ENCODE data around the gene PPFIA3. TPM values are rescaled to one million over a fixed set of nuclear protein-coding genes. Genes with fewer than 3 reads are reported as not detected.
"Not testable (repeated sequence)": the region's sequence is repeated elsewhere in the genome, so short reads cannot be mapped to it uniquely, and the experiment has no call there.

Gene PPFIA3
- total RNA-seq, 1 donor from 2014 or later = 3.1 TPM

GRCh38 chr19:49173198-49173597 lies 53.9 kb downstream of the PPFIA3 start:
- no peak for DNase-seq (ENCODE audit: low spot score)

GRCh38 chr19:49180659-49181058 lies 61.3 kb downstream of the PPFIA3 start:
- no peak for DNase-seq (ENCODE audit: low spot score)

- not testable (repeated sequence) for DNase-seq (ENCODE audit: low spot score)
Measured at GRCh38 chr19:49182010-49182847, 62.9 kb downstream of the PPFIA3 start.

- DNase-seq (ENCODE audit: low spot score) = no peak
Measured at GRCh38 chr19:49182848-49183375, 63.6 kb downstream of the PPFIA3 start.

- no peak for DNase-seq (ENCODE audit: low spot score)
Measured at GRCh38 chr19:49186108-49186507, 66.8 kb downstream of the PPFIA3 start.

- DNase-seq (ENCODE audit: low spot score) = no peak
Measured at GRCh38 chr19:49188626-49189200, 69.4 kb downstream of the PPFIA3 start.

GRCh38 chr19:49189259-49189658 lies 69.9 kb downstream of the PPFIA3 start:
- DNase-seq (ENCODE audit: low spot score) = no peak

- no peak for DNase-seq (ENCODE audit: low spot score)
Measured at GRCh38 chr19:49190781-49191180, 71.4 kb downstream of the PPFIA3 start.

GRCh38 chr19:49193822-49194394 lies 74.6 kb downstream of the PPFIA3 start:
- DNase-seq (ENCODE audit: low spot score) = no peak

- DNase-seq (ENCODE audit: low spot score) = no peak
Measured at GRCh38 chr19:49194408-49194807, 75.1 kb downstream of the PPFIA3 start.

- no peak for DNase-seq (ENCODE audit: low spot score)
Measured at GRCh38 chr19:49196527-49197240, 77.3 kb downstream of the PPFIA3 start.

GRCh38 chr19:49200238-49200862 lies 81.0 kb downstream of the PPFIA3 start:
- DNase-seq (ENCODE audit: low spot score) = no peak

Other genes with a start within 250 kb of the PPFIA3 start
- gene PPP1R15A, start 247.1 kb upstream of the PPFIA3 start, total RNA-seq = 152 TPM
- gene TULP2, start 220.8 kb upstream of the PPFIA3 start, total RNA-seq = not detected
- gene NUCB1, start 219.2 kb upstream of the PPFIA3 start, total RNA-seq = 304 TPM
- 0.61 TPM for gene DHDH, start 185.8 kb upstream of the PPFIA3 start, total RNA-seq
- 71.8 TPM for gene BAX, start 164.7 kb upstream of the PPFIA3 start, total RNA-seq
- 9,334 TPM for gene FTL, start 154.2 kb upstream of the PPFIA3 start, total RNA-seq
- gene GYS1, start 126.2 kb upstream of the PPFIA3 start, total RNA-seq = 82.0 TPM
- 40.0 TPM for gene RUVBL2, start 125.7 kb upstream of the PPFIA3 start, total RNA-seq
- gene LHB, start 102.5 kb upstream of the PPFIA3 start, total RNA-seq = not detected
- not detected for gene CGB3, start 95.2 kb upstream of the PPFIA3 start, total RNA-seq
- not detected for gene CGB2, start 87.7 kb upstream of the PPFIA3 start, total RNA-seq
- not detected for gene CGB1, start 82.6 kb upstream of the PPFIA3 start, total RNA-seq
- gene CGB5, start 75.7 kb upstream of the PPFIA3 start, total RNA-seq = not detected
- not detected for gene CGB8, start 70.4 kb upstream of the PPFIA3 start, total RNA-seq
- not detected for gene CGB7, start 61.8 kb upstream of the PPFIA3 start, total RNA-seq
- not detected for gene NTF4, start 54.7 kb upstream of the PPFIA3 start, total RNA-seq
- gene KCNA7, start 46.8 kb upstream of the PPFIA3 start, total RNA-seq = not detected
- 148 TPM for gene SNRNP70, start 34.1 kb upstream of the PPFIA3 start, total RNA-seq
- 4.2 TPM for gene LIN7B, start 5.2 kb upstream of the PPFIA3 start, total RNA-seq
- gene C19orf73, start 401 bp upstream of the PPFIA3 start, total RNA-seq = not detected
- gene HRC, start 35.9 kb downstream of the PPFIA3 start, total RNA-seq = 1.3 TPM
- gene TRPM4, start 38.2 kb downstream of the PPFIA3 start, total RNA-seq = 17.0 TPM
- 3.1 TPM for gene SLC6A16, start 205.6 kb downstream of the PPFIA3 start, total RNA-seq
- 32.1 TPM for gene CD37, start 215.9 kb downstream of the PPFIA3 start, total RNA-seq
- 48.3 TPM for gene TEAD2, start 242.9 kb downstream of the PPFIA3 start, total RNA-seq
- not detected for gene DKKL1, start 244.3 kb downstream of the PPFIA3 start, total RNA-seq